B cell (primary cell): ENCODE measurements around the gene ARHGEF10L. TPM values are rescaled to one million over a fixed set of nuclear protein-coding genes. Genes with fewer than 3 reads are reported as not detected.

Source experiments
- ATAC-seq: fragments of 200-7000 bp; cut with Tn5 transposase; one replicate; pipeline ENCODE4 v1.10.0; 2021; ENCODE audit warnings: low read depth, mild to moderate bottlenecking, moderate number of reproducible peaks, moderate library complexity
- CTCF ChIA-PET: fragments of 350-600 bp; sonication (Branson Sonifier 250); formaldehyde crosslinking; loops from one replicate; lab custom pipeline; 2021; ENCODE audit warnings: antibody characterized with exemption, inconsistent platforms; lab: Charles Lee
- POLR2A ChIA-PET: fragments of 350-600 bp; sonication (Branson Sonifier 250); formaldehyde crosslinking; loops from one replicate; lab custom pipeline; 2021; ENCODE audit warnings: antibody characterized with exemption; lab: Charles Lee
- DNase-seq: peaks from one replicate; pipeline ENCODE4 v3.0.0; 2013
- H2AFZ ChIP-seq: 2 replicates; pipeline ENCODE4 v1.6.1; 2012; ENCODE audit warnings: mild to moderate bottlenecking, low read depth, low read length; ENCODE audit not compliant: insufficient read depth, poor library complexity, severe bottlenecking
- H3K27ac ChIP-seq, 2 donors: 1 replicate in 1 of 2; 2 replicates in 1 of 2; pipeline ENCODE4 v1.5.1; 2012 to 2013; ENCODE audit warnings: low read length in 2 of 2, mild to moderate bottlenecking in 2 of 2, moderate library complexity in 1 of 2
- H3K27me3 ChIP-seq, 4 experiments: fragments of 200-600 bp in 1 of 4; sonication (generic) in 1 of 4; replicated peaks in 1 of 4; 1 replicate in 2 of 4; 2 replicates in 2 of 4; pipeline versions ENCODE4 v1.6.1 to v1.7.0; 2013 to 2016; ENCODE audit warnings: low read length in 3 of 4, mild to moderate bottlenecking in 2 of 4, mixed read lengths in 1 of 4, moderate library complexity in 1 of 4; ENCODE audit not compliant: insufficient read depth in 4 of 4, control insufficient read depth in 3 of 4; ENCODE audit errors: control extremely low read depth in 1 of 4
- H3K36me3 ChIP-seq, 2 experiments: replicated peaks in 1 of 2; 1 replicate in 1 of 2; 2 replicates in 1 of 2; pipeline versions ENCODE4 v1.6.1 to v1.7.1; 2013; ENCODE audit warnings: low read length in 1 of 2; ENCODE audit not compliant: insufficient read depth in 2 of 2, control insufficient read depth in 1 of 2; ENCODE audit errors: control extremely low read depth in 1 of 2, extremely low read depth in 1 of 2
- H3K4me1 ChIP-seq, 2 donors: fragments of 200-600 bp in 1 of 2; sonication (generic) in 1 of 2; 1 replicate in 1 of 2; 2 replicates in 1 of 2; pipeline versions ENCODE4 v1.5.1 to v1.6.1; 2013 to 2017; ENCODE audit warnings: low read length in 2 of 2; ENCODE audit not compliant: control insufficient read depth in 2 of 2, insufficient read depth in 2 of 2
- H3K4me2 ChIP-seq: replicated peaks from 2 replicates; pipeline ENCODE3; 2012; ENCODE audit warnings: mild to moderate bottlenecking, low read depth, low read length; ENCODE audit not compliant: poor library complexity, severe bottlenecking
- H3K4me3 ChIP-seq, 5 experiments: fragments of 200-600 bp in 1 of 5; sonication (generic) in 1 of 5; 1 replicate in 3 of 5; 2 replicates in 2 of 5; pipeline versions ENCODE4 v1.5.1 to v1.7.0; 2011 to 2016; ENCODE audit warnings: low read length in 4 of 5, mild to moderate bottlenecking in 4 of 5, low read depth in 2 of 5, control low read depth in 1 of 5, moderate library complexity in 1 of 5; ENCODE audit not compliant: insufficient read depth in 1 of 5; ENCODE audit errors: control extremely low read depth in 1 of 5, extremely low read depth in 1 of 5
- H3K79me2 ChIP-seq: fragments of 200-600 bp; sonication (generic); one replicate; pipeline ENCODE4 v1.6.0; 2016; ENCODE audit warnings: low read length; ENCODE audit not compliant: control insufficient read depth, insufficient read depth
- H3K9ac ChIP-seq: fragments of 200-600 bp; sonication (generic); 2 replicates; pipeline ENCODE4 v1.6.1; 2017; ENCODE audit warnings: mild to moderate bottlenecking, low read length, moderate library complexity
- H3K9me3 ChIP-seq, 3 donors: one replicate each; pipeline versions ENCODE4 v1.6.1 to v1.7.1; 2013; ENCODE audit warnings: low read length in 2 of 3; ENCODE audit not compliant: control insufficient read depth in 2 of 3, insufficient read depth in 1 of 3; ENCODE audit errors: control extremely low read depth in 1 of 3
- H4K20me1 ChIP-seq: 2 replicates; pipeline ENCODE4 v1.6.0; 2012; ENCODE audit warnings: mild to moderate bottlenecking, low read length; ENCODE audit not compliant: insufficient read depth, control insufficient read depth, poor library complexity, severe bottlenecking
- H3K27ac Mint-ChIP-seq: one replicate; pipeline ENCODE4 v1.8.0; 2021; ENCODE audit warnings: mixed read lengths
- H3K27me3 Mint-ChIP-seq: one replicate; pipeline ENCODE4 v1.8.0; 2021; ENCODE audit warnings: mixed read lengths
- H3K4me1 Mint-ChIP-seq: one replicate; pipeline ENCODE4 v1.8.0; 2021; ENCODE audit warnings: mixed read lengths
- H3K4me3 Mint-ChIP-seq: one replicate; pipeline ENCODE4 v1.8.0; 2021; ENCODE audit warnings: mixed read lengths
- H3K9me3 Mint-ChIP-seq: one replicate; pipeline ENCODE4 v1.8.0; 2022; ENCODE audit warnings: mixed read lengths; ENCODE audit not compliant: insufficient read depth
- CTCF ChIP-seq: fragments of 200-600 bp; IDR thresholded peaks from one replicate; pipeline ENCODE4 v1.8.0; 2022; ENCODE audit warnings: antibody characterized with exemption, mild to moderate bottlenecking
- EZH2 ChIP-seq: IDR thresholded peaks from 2 replicates; pipeline ENCODE4 v1.6.1; 2012; ENCODE audit warnings: borderline replicate concordance, low read depth, mild to moderate bottlenecking, moderate library complexity, low read length; ENCODE audit not compliant: insufficient read depth, poor library complexity, severe bottlenecking
- WGBS: methylation state at CpG from one replicate; pipeline ENCODE4 v1.1.5; 2013; ENCODE audit warnings: missing lambda C conversion rate; ENCODE audit not compliant: insufficient coverage; 5-methylcytosine and 5-hydroxymethylcytosine counted together
- intact Hi-C: fragments of 100-400 bp; cut with micrococcal nuclease; formaldehyde crosslinking; loops from one replicate; pipeline ENCODE4 v1.10.0; 2022
- polyA plus RNA-seq: library from polyadenylated mRNA; depleted of rRNA; stranded (reverse); fragments of >200 nt; gene quantifications from 2 replicates; pipeline ENCODE4 v1.2.3, GENCODE V29; 2012
- total RNA-seq, 2 donors: library from RNA; stranded (reverse); fragments of 120-200 nt in 1 of 2; gene quantifications; 1 replicate in 1 of 2; 2 replicates in 1 of 2; pipeline versions ENCODE4 v1.2.3 to v1.2.4, GENCODE V29; 2013 to 2022

The ARHGEF10L gene
- total and polyA plus RNA-seq, 2 donors (not counting 1 experiment from before 2014, with no cell fraction given) = 2.0 to 4.9 TPM

- POLR2A ChIA-PET = no interaction called here
Measured at GRCh38 chr1:17725811-17726582, 186.5 kb downstream of the ARHGEF10L start.

More at GRCh38 chr1:17725811-17726582, 186.5 kb downstream of the ARHGEF10L start:
- Histone ChIP-seq H3K27ac (no peak overlapping the region), H3K9ac (no peak overlapping the region), H3K36me3 (no peaks in the 10 kb centered on the region), H3K4me3 (no peak overlapping the region), H3K4me1 (no peaks in the 10 kb centered on the region), H3K27me3 (peaks cover 0 to 3% (median 0%) of the 10 kb centered on the region in 4 experiments), H3K79me2 (no peaks in the 10 kb centered on the region), H4K20me1 (no peaks in the 10 kb centered on the region), H3K4me2 (no peak overlapping the region), H3K9me3 (peaks cover 0 to 13% (median 0%) of the 10 kb centered on the region in 3 donors), H2AFZ (no peak overlapping the region)
- no peaks in the 10 kb centered on the region for H3K9me3 Mint-ChIP-seq
- DNase-seq (no peak), ATAC-seq (no peak)
- H3K27ac Mint-ChIP-seq = no peak overlapping the region
- no peaks in the 10 kb centered on the region for H3K4me1 Mint-ChIP-seq
- no peak overlapping the region for H3K4me3 Mint-ChIP-seq
- CTCF ChIA-PET = no interaction called here
- peaks cover 14% of the 10 kb centered on the region for H3K27me3 Mint-ChIP-seq
- TF ChIP-seq CTCF (no peak), EZH2 (no peak)
- 83% methylated on average over 4 of the region's 7 CpGs for WGBS
- intact Hi-C loops = no loop called here
